ENCODE results near the gene CDKL1. TPM values are rescaled to one million over a fixed set of nuclear protein-coding genes. Genes with fewer than 3 reads are reported as not detected.

CDKL1 gene
- total and polyA plus RNA-seq, 2 donors (not counting 3 experiments of a cell fraction or from before 2014, with no cell fraction given): 2.6 to 9.7 TPM

DNA sequence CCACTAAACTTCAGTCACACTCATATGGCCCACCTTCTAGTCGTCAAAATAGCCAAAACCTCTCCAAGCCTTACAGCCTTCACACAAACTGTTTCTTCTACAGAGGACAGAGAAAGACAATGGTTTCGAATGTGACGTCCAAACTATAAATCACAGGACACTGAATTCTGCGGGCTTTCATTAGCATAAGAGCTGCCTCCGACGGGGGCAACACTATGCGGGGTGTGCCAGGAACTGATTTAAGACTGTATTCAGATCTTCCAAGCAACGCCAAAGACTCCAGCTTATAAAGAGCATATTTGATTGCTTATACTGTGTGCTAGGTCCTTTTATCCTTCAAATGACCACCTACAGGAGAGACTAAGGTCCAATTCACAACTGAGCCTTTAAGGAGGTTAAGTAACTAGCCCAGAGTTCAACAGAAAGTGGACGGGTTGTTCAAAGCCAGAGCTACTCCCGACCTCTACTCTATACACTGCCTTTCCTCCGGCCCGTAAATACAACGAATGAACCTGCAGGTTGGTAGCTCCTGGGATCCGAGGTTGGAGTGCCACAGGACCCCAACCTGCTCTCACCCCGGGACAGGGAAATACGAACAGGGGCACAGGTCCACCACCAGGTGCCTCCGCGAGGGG lies 85.2 kb downstream of the CDKL1 start:
- DNase-seq (ENCODE audit: low read depth, low spot score) (peak; percentile 8), FAIRE-seq (peak; percentile 38)
- intact Hi-C loops (cut with micrococcal nuclease): loop anchor here (5.0 to 10.0 kb wide), 2 partner anchors 356 to 523 kb away; partner anchors contain the start of genes NIN and SAV1
- peak overlapping the region; percentile 61 to 83 (median 79) for H3K4me3 ChIP-seq (replicated peaks in 1 of 3; ENCODE audit: insufficient read depth in 1 of 3, low read depth in 1 of 3, low read length in 3 of 3)
- dilution Hi-C loops (cut with MboI; ENCODE audit: extremely low pct_ligation_motif_present, low sequenced_read_pairs): no loop called here
- H3K27me3 ChIP-seq (ENCODE audit: control insufficient read depth in 2 of 2, insufficient read depth in 2 of 2, low read length in 2 of 2): no peaks in the 10 kb centered on the region
- TSS peak; percentile 43 for BruUV-seq (replicated peaks)
- H4K20me1 ChIP-seq (replicated peaks; ENCODE audit: control insufficient read depth, extremely low read depth, insufficient read depth, low read length): no peaks in the 10 kb centered on the region
- H3K9ac ChIP-seq (replicated peaks; ENCODE audit: extremely low read depth, insufficient read depth, low read length): peak overlapping the region; percentile 68
- no peaks in the 10 kb centered on the region for H3K36me3 ChIP-seq (ENCODE audit: control insufficient read depth in 2 of 2, extremely low read depth in 1 of 2, insufficient read depth in 2 of 2, low read length in 2 of 2)
- ChIA-PET POLR2A (interaction anchor here (0.6 to 1.1 kb wide), 3 partner anchors 10 to 549 kb away, joined by 3 to 6 read pairs (median 5); partner anchors contain the start of gene CDKL1), CTCF (interaction anchor here (0.9 to 3.0 kb wide), 5 partner anchors 10 to 249 kb away, joined by 3 to 19 read pairs (median 3); partner anchors contain the start of genes ATL1 and MAP4K5)
- H3K4me2 ChIP-seq (ENCODE audit: insufficient read depth, low read length): peak overlapping the region; percentile 81
- peaks cover 15% of the 10 kb centered on the region for H3K4me1 ChIP-seq (ENCODE audit: control insufficient read depth, extremely low read depth, insufficient read depth, low read length)
- no peak for TF ChIP-seq JUN (IDR thresholded peaks at IDR 0.05; ENCODE audit: borderline replicate concordance, insufficient read depth, insufficient read length, low read depth)
- TF ChIP-seq, protein P1, sequence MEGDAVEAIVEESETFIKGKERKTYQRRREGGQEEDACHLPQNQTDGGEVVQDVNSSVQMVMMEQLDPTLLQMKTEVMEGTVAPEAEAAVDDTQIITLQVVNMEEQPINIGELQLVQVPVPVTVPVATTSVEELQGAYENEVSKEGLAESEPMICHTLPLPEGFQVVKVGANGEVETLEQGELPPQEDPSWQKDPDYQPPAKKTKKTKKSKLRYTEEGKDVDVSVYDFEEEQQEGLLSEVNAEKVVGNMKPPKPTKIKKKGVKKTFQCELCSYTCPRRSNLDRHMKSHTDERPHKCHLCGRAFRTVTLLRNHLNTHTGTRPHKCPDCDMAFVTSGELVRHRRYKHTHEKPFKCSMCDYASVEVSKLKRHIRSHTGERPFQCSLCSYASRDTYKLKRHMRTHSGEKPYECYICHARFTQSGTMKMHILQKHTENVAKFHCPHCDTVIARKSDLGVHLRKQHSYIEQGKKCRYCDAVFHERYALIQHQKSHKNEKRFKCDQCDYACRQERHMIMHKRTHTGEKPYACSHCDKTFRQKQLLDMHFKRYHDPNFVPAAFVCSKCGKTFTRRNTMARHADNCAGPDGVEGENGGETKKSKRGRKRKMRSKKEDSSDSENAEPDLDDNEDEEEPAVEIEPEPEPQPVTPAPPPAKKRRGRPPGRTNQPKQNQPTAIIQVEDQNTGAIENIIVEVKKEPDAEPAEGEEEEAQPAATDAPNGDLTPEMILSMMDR (IDR thresholded peaks at IDR 0.05; ENCODE audit: extremely low read depth in 1 of 2, insufficient read depth in 1 of 2, low read depth in 1 of 2, low read length in 2 of 2): peak in 1 of 2 donors; percentile 32
- no peaks in the 10 kb centered on the region for H3K9me3 ChIP-seq (replicated peaks; ENCODE audit: control insufficient read depth, insufficient read depth, low read length)
- no peak overlapping the region for H3K27ac ChIP-seq (ENCODE audit: insufficient read depth, low read depth, low read length)
- H3K9me1 ChIP-seq (replicated peaks; ENCODE audit: control insufficient read depth, extremely low read depth, insufficient read depth, low read length): no peaks in the 10 kb centered on the region
- peak overlapping the region; percentile 82 for H2AFZ ChIP-seq (ENCODE audit: low read depth, low read length)
- peaks cover 3% of the 10 kb centered on the region for H3K79me2 ChIP-seq (ENCODE audit: control insufficient read depth, insufficient read depth, low read length)

DNA sequence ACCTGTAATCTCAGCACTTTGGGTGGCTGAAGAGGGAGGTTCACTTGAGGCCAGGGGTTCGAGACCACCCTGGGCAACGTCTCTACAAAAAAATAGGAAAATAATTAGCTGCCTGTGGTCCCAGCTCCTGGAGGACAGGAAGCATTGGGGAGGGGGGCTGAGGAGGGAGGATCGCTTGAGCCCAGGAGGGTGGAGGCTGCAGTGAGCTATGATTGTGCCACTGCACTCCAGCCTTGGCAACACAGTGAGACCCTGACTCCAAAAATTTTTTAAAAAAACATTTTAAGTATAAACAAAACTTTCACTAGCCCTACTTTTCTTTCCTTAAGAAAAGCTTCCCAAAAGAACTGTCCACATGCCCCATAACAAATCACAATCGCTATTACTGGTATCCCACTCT lies 86.2 kb downstream of the CDKL1 start:
- Histone ChIP-seq H3K9ac (replicated peaks; ENCODE audit: extremely low read depth, insufficient read depth, low read length) (no peak overlapping the region), H4K20me1 (replicated peaks; ENCODE audit: control insufficient read depth, extremely low read depth, insufficient read depth, low read length) (no peaks in the 10 kb centered on the region), H3K9me3 (replicated peaks; ENCODE audit: control insufficient read depth, insufficient read depth, low read length) (no peaks in the 10 kb centered on the region), H3K79me2 (ENCODE audit: control insufficient read depth, insufficient read depth, low read length) (peaks cover 3% of the 10 kb centered on the region), H3K4me1 (ENCODE audit: control insufficient read depth, extremely low read depth, insufficient read depth, low read length) (peaks cover 15% of the 10 kb centered on the region), H3K4me3 (replicated peaks in 1 of 3; ENCODE audit: insufficient read depth in 1 of 3, low read depth in 1 of 3, low read length in 3 of 3) (no peak overlapping the region), H3K4me2 (ENCODE audit: insufficient read depth, low read length) (no peak overlapping the region), H3K27me3 (ENCODE audit: control insufficient read depth in 2 of 2, insufficient read depth in 2 of 2, low read length in 2 of 2) (no peaks in the 10 kb centered on the region), H2AFZ (ENCODE audit: low read depth, low read length) (no peak overlapping the region), H3K27ac (ENCODE audit: insufficient read depth, low read depth, low read length) (no peak overlapping the region), H3K36me3 (ENCODE audit: control insufficient read depth in 2 of 2, extremely low read depth in 1 of 2, insufficient read depth in 2 of 2, low read length in 2 of 2) (no peaks in the 10 kb centered on the region), H3K9me1 (replicated peaks; ENCODE audit: control insufficient read depth, extremely low read depth, insufficient read depth, low read length) (no peaks in the 10 kb centered on the region)
- intact Hi-C loops (cut with micrococcal nuclease) (loop anchor here (5.0 to 10.0 kb wide), 2 partner anchors 357 to 524 kb away; partner anchors contain the start of genes NIN and SAV1), dilution Hi-C loops (cut with MboI; ENCODE audit: extremely low pct_ligation_motif_present, low sequenced_read_pairs) (no loop called here)
- TF ChIP-seq EZH2 (IDR thresholded peaks at IDR 0.05; ENCODE audit: borderline replicate concordance, low read depth, low read length, severe bottlenecking) (no peak), POLR2AphosphoS5 (IDR thresholded peaks at IDR 0.05; ENCODE audit: insufficient read depth, low read depth, low read length) (no peak), JUN (IDR thresholded peaks at IDR 0.05; ENCODE audit: borderline replicate concordance, insufficient read depth, insufficient read length, low read depth) (no peak), MYC (IDR thresholded peaks at IDR 0.05; ENCODE audit: low read depth, low read length) (no peak), GATA2 (IDR thresholded peaks at IDR 0.05; ENCODE audit: insufficient read depth, insufficient read length, low read depth, low read length) (no peak), FOS (IDR thresholded peaks at IDR 0.05; ENCODE audit: borderline replicate concordance, insufficient read depth, low read length) (no peak), POLR2A (IDR thresholded peaks at IDR 0.05; ENCODE audit: low read depth, low read length) (no peak)
- TF ChIP-seq, protein P2, sequence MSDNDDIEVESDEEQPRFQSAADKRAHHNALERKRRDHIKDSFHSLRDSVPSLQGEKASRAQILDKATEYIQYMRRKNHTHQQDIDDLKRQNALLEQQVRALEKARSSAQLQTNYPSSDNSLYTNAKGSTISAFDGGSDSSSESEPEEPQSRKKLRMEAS (IDR thresholded peaks at IDR 0.05; ENCODE audit: insufficient read depth, insufficient read length): no peak
- TF ChIP-seq, protein P1 (IDR thresholded peaks at IDR 0.05; ENCODE audit: extremely low read depth in 1 of 2, insufficient read depth in 1 of 2, low read depth in 1 of 2, low read length in 2 of 2): no peak
- BruUV-seq (replicated peaks): no TSS peak
- ChIA-PET CTCF (interaction anchor here (0.6 to 3.0 kb wide), 3 partner anchors 11 to 194 kb away, joined by 3 to 19 read pairs (median 3); partner anchors contain the start of gene VCPKMT), POLR2A (no interaction called here)
- FAIRE-seq (no peak), DNase-seq (ENCODE audit: low read depth, low spot score) (no peak)

Data from endothelial cell of umbilical vein (primary cell).